HG03196 (cell line): ENCODE measurements around the gene RHEBL1.
A peak's percentile ranks its signal among the peaks of the same experiment; 100 is the strongest.

Experiments used
- ATAC-seq: cut with Tn5 transposase; IDR thresholded peaks from one replicate; pipeline ENCODE4 v1.9.1; 2021; ENCODE audit not compliant: unreplicated experiment

The RHEBL1 gene

GRCh38 chr12:49069507-49070346 is at the start of gene RHEBL1:
Gene RHEBL1, minus strand, starts transcription at chr12:49069979. Its CDS starts 194 bp downstream, at chr12:49069785.
- peak; percentile 96 for ATAC-seq

GRCh38 chr12:49111206-49111605 is 41.4 kb upstream of the RHEBL1 start:
- ATAC-seq = no peak

GRCh38 chr12:49110464-49111155 is 40.8 kb upstream of the RHEBL1 start, which contains the start of gene LMBR1L:
Gene LMBR1L, minus strand, starts transcription at chr12:49110847. Its CDS starts 292 bp downstream, at chr12:49110555.
- ATAC-seq = peak; percentile 100

GRCh38 chr12:49109641-49110463 is 40.1 kb upstream of the RHEBL1 start:
- ATAC-seq = no peak

GRCh38 chr12:49108958-49109404 is 39.2 kb upstream of the RHEBL1 start:
- no peak for ATAC-seq

GRCh38 chr12:49105504-49106084 is 35.8 kb upstream of the RHEBL1 start:
- no peak for ATAC-seq

GRCh38 chr12:49104822-49105221 is 35.0 kb upstream of the RHEBL1 start:
- no peak for ATAC-seq

GRCh38 chr12:49100380-49100779 is 30.6 kb upstream of the RHEBL1 start:
- ATAC-seq = no peak

- no peak for ATAC-seq
Measured at GRCh38 chr12:49098703-49099102, 28.9 kb upstream of the RHEBL1 start.

- ATAC-seq = no peak
Measured at GRCh38 chr12:49098035-49098451, 28.3 kb upstream of the RHEBL1 start.

- no peak for ATAC-seq
Measured at GRCh38 chr12:49097381-49097780, 27.6 kb upstream of the RHEBL1 start.

- ATAC-seq = no peak
Measured at GRCh38 chr12:49094975-49095365, 25.2 kb upstream of the RHEBL1 start.

GRCh38 chr12:49094160-49094974 is 24.6 kb upstream of the RHEBL1 start, which contains the start of gene DHH:
Gene DHH, minus strand, starts transcription at chr12:49094801. Its CDS starts 289 bp downstream, at chr12:49094512.
- ATAC-seq = no peak

GRCh38 chr12:49093792-49094159 is 24.0 kb upstream of the RHEBL1 start:
- no peak for ATAC-seq

GRCh38 chr12:49092816-49093406 is 23.1 kb upstream of the RHEBL1 start:
- no peak for ATAC-seq

- no peak for ATAC-seq
Measured at GRCh38 chr12:49092086-49092815, 22.5 kb upstream of the RHEBL1 start.

GRCh38 chr12:49091836-49092085 is 22.0 kb upstream of the RHEBL1 start:
- no peak for ATAC-seq

GRCh38 chr12:49091056-49091835 is 21.5 kb upstream of the RHEBL1 start:
- no peak for ATAC-seq
